NCI-H146 treated with DMSO at 0.1 percent for 48 hours (cell line): ENCODE results near the gene MACROD2.
"Not testable (repeated sequence)": the region's sequence is repeated elsewhere in the genome, so short reads cannot be mapped to it uniquely, and the experiment has no call there.

Source experiments
- DNase-seq: peaks from one replicate; lab custom pipeline; 2025; ENCODE audit not compliant: unreplicated experiment; lab: John Stamatoyannopoulos, UW

The MACROD2 gene

DNA sequence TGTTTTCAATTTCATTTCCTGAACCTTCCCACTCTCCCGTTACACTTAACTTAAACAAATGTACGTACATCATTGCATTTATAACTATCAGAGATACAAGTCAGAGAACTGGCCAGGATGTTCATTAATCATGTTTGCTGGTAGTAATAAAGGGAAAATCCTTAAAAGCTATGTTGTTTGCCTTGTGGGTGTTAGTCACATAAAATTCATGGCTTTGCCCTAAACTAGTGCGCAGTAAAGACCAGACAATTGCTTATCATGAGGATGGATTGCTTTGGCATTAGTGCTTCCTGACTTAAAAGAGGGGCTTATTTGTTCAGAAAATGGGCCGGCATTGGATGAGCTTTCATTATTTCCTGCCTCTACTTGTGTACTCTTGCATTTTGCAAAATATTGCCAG lies 1379.4 kb downstream of the MACROD2 start:
- no peak for DNase-seq

DNA sequence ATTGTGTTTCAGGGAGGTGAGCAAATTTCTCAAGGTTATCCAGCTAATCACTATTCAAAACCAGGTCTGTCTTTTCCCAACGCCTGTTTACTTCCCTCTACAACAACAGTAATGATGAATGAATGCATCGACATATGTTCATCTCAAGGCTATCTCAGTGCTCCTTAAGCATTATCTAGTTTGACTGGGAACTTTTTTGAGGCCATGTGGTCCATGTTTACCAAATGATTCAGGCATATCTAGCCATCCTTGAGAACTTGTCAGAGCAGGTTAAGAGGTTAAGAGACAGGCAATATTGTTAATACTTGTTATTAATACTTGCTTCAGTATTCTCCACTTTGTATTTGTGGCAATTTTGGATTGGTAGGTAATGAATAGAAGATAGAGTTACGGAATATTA lies 1380.5 kb downstream of the MACROD2 start:
- no peak for DNase-seq

DNA sequence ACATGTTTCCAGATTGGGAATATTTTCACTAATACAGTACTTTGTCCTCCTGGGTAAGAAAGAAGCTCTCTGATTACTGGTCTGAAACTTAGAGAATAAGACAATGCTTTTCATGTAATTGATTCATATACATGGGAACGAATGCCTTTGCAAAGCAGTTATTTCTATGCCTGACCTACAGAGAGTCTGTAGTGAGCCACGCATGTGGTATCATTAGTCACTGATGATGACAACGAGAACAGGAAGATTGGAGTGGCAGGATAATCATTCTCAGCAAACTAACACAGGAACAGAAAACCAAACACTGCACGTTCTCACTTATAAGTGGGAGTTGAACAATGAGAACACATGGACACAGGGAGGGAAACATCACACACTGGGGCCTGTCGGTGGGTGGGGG lies 1382.3 kb downstream of the MACROD2 start:
- not testable (repeated sequence) for DNase-seq

DNA sequence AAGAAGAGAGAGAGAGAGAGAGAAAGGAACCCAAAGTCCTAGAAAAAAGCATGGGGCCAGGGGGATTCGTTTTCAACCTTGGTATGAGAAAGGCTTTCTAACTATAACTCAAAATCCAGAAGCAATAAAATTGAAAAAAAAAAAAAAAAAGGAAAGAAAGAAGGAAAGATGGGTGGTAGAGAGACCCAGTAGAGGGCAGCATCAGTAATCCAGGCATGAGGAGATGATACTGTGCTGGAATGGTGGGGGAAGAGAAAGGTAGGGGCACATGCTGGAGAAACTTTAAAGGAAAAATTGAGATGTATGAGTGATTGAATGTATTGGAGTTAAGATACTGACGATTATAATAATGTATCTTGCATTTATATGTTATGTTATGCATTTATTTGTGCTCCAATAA lies 1382.8 kb downstream of the MACROD2 start:
- DNase-seq, result no peak

DNA sequence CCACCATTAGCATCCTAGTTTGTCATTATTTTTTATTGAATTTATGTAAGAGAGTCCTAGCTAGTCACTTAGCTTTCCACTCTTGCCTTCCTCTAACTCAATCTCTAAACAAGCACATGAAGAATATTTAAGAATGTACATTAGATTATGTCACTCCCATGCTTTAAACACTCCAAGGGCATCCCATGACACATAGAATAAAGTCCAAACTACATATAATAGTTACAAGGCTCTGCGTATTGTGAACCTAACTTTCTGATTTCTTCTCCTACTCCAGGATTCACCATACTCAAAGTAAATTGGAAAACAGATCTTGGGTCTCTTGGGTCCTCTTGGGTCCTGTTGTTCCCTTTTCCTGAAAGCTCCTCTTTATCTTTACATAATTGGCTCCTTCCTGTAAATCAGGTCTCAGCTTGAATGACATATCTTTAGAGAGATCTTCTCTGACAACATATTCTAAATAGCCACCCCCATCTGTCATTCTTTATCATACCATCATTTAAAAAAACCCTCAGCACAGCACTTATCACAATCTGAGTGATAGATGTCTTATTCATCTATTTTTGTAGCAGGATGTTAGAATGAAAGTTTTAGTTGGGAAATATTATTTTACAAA lies 1384.5 kb downstream of the MACROD2 start:
- no peak for DNase-seq

DNA sequence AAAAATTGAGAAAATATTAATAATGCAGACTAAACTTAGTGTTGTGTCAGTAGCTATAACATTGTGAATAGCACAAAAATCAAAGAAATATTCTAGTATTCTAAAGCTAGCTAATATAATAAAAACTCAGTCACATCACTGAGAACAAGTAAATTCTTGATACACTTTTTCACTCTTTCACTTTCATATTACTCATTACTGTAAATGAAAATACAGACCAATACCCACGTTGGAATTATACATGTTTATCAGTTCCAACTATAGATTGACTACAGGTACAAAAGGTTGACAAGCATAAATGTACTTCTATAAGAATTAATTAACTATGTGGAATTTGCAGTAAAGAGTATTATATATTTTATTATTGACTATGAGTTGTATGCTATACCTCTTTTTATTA lies 1385.5 kb downstream of the MACROD2 start:
- DNase-seq, result no peak

DNA sequence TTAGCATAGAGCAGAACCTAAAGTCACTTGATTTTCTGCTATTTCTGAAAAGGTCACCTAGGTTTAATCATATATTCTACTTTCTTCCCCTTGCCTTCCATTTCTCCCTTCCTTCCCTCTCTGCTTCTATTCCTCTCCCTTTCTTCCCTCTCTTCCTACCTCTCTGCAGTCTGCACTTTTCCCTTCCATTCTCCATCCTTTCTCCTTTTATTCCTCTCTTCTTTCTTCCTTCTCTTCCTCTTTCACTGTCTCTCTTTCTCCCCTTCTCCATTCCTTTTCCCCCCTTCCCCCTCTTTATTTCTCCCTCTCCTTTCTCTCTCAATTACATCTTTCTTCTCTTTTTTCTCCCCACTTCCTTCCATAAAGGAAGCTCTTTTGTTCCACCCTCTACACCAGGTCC lies 1391.9 kb downstream of the MACROD2 start:
- no peak for DNase-seq

DNA sequence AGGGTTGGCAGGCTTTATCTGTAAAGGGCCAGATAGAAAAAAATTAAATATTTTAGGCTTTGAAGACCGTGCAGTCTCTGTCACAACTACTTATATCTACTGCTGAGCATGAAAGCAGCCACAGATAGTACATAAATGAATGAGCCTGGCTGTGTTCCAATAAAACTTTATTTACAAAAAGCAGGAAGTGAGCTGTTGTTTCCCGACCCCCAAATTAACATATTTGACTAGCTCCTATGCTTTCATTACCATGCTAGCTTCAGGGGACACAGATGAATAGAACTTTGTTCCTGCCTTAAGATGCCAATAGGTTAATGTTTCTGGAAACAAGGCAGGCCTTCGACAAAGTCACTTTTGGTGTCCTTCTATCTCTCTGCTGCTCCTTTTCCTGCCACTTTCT lies 1400.1 kb downstream of the MACROD2 start:
- DNase-seq, result no peak

DNA sequence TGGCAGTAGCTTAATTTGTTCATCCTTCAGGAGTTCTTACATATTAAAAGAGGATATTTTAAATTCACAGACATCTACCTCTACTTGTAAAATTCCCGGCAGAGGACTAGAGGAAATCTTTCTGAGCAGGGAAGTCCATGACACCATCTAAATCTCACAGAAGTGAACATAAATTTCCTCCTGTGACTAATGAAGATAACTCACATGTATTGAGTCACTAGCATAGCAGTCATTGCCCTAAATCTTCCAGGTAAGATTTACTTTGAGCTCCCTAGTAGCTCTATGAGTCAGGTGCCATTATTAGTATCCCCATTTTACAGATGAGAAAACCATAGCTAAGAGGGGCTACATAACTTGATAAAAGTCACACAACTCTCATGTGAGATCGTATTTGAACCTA lies 1400.7 kb downstream of the MACROD2 start:
- DNase-seq, result no peak

DNA sequence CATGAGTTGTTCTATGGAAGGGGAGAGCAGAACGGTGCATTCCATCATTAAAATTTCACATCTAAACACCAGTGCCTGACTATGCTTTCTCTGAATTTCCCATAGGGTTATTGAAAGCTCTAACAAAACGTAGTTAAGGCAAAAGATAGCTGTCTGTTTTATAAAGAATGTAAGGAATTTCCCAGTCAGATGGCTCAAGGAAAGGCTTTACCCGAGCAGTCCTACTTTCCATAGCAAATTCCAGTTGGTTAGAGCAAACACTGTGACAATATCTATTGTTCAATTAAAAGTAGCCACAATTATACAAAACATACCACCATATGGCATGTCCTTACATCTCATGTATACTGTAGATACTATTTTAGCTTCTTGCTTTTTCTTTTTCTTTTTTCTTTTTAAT lies 1401.6 kb downstream of the MACROD2 start:
- DNase-seq, result no peak

DNA sequence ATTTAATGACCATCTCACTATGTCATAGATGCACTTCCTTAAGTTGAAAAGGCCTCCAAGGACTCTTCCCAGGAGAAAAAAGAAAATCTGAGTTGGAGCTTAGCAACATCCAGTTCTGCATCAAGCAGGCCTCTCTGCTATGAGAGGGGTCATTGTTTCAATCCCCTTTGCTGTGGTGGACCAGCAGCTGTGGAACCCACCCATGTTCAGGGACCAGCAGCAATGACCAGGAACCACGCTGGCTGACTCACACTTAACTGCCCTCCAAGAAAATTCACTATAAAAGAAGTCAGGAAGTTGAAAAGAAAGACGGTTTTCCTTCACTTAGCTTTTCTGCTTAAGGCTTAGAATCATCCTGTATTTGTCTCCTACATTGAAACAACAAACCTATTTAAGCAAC lies 1404.5 kb downstream of the MACROD2 start:
- no peak for DNase-seq

DNA sequence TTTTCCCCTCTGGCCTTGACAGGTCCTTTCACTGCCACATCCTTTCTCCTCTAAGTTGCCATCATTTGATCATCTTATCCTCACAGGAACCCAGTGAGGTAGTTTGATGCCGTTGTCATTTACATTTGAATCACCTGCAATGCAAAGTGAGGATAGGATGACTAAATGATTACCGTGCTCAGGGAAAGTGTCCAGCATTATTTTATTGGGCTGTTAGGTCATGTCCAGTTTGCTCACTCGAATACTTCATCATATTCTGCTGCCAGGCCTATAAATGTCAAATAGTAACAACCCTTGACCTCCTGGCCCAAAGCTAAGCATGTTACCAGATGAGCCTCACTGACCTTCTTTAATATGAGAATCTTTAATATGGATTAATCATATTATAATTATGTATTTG lies 1410.8 kb downstream of the MACROD2 start:
- DNase-seq, result no peak

DNA sequence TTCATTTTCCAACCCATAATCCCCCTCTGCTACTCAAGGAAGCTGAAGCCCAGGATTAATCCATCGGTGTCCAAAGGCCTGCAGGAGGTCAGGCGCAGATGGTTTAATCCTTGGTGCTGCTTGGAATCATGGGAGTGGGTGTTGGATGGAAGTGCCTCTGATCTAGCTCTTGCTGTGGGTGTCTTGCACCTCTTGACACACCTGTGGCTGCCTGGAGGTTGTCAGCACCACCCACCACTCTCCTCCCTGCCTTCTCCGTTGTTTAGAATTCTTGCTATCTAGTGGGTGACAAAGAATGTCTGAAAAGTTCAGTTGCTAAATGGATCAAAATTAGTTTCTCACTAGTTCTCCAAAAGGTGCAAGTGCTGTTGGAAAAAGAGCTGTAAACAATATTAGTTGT lies 1416.5 kb downstream of the MACROD2 start:
- DNase-seq, result no peak

DNA sequence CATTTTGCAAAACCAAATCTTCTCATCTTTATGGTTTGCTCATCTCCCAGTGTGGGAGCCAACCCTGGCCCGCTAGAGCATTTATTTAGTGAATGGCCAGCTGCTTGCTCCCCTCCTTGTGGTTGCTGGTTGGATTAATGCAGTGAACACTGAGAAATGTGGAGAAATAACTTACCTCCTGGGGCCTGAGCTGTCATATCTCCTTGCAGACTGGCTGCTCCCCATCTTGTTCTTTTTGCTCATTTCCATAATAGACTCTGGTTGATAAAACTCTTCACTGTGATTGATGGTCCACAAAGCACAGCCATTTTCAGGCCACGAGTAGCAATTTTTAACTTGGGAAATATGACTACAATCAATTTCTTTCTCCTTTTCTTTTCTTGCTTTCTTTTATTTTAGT lies 1420.6 kb downstream of the MACROD2 start:
- no peak for DNase-seq

DNA sequence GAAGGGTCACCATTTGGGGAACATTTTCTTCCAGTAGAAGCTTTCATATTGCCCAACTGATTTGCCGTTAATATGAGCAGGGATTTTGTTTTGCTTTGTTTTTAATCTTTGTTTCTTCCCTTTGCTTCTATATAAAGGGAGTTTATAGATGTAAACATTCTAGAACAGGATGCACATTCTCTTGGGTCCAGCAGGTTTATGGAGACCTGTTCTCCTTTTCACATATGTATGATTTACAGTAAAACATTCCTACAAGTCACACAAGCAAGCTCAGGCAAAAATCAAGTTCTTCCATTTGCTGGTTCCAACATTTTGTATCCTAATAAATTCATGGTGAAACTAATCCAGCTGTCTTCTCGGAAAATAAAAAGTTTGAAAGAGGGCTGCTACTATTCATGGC lies 1424.5 kb downstream of the MACROD2 start:
- no peak for DNase-seq

DNA sequence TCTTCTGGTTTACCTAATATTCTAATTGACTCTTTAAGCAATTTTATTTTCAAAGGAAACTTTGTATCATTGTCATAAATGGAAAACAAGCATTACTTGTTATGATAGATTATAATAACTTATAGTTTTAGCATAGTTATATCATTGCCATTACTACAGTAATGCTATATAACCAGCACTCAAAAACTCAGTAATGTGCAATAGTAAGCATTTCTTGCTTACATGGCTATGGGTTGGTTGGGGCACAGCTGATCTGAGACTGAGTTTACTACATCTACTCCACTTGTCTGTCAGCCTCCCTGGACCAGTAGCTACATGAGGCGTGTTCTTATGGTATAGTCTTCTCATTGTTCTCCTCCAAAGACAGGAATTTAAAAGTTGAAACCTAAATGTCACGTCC lies 1427.7 kb downstream of the MACROD2 start:
- no peak for DNase-seq

DNA sequence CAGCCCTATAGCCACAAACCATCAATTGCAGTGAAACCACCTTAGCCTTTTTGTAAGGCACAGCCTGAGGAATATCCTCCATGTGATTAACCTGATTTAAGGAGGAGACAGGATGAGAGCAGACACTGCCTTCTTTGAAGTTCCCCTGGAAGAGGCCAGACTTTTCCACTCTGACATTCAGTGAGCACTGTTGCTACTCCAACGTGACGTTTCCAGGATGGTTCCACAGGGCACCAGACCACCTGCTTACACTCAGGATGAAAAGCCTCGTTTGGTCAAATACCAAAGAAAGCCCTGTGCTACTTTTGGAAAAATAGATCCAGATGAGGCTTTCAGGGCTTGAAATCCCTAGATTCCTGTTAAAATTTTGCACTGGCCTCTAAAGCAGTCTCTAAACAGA lies 1444.2 kb downstream of the MACROD2 start:
- DNase-seq, result no peak

DNA sequence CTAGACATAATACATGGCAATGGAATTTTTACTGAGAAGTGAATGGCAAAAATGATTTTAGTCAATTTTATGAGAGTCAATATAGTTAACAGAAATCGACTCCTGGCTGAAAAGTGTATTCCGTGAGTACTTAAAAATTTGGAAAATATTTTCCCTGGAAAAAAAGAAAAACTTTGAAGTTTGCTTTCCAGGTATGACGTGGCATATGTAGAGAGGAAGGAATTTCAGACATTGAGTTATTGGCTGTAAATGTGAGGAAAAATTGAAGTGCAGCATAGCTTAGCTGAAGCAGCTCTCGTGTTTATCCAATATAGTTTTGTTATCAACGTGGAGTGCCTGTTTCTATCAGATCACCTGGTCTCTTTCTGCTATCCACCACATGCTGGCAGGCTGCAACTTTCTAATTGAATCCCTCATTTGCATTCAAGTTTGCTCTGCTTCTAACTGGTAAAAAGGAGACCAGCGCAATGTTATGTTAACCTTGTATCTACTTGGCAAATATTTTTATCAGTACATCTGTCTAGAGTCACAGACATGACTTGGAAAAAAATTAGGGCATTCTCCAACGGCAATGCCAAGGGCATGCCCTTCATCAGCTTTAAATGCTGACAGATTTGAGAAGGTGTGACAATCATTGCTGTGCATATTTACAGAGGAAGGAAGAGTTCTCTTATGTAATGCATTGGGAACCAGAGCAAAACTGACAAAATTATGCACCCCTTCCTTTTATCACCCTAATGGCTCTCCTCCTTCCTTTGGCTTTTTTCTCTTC lies 1444.9 kb downstream of the MACROD2 start:
- DNase-seq, result no peak

DNA sequence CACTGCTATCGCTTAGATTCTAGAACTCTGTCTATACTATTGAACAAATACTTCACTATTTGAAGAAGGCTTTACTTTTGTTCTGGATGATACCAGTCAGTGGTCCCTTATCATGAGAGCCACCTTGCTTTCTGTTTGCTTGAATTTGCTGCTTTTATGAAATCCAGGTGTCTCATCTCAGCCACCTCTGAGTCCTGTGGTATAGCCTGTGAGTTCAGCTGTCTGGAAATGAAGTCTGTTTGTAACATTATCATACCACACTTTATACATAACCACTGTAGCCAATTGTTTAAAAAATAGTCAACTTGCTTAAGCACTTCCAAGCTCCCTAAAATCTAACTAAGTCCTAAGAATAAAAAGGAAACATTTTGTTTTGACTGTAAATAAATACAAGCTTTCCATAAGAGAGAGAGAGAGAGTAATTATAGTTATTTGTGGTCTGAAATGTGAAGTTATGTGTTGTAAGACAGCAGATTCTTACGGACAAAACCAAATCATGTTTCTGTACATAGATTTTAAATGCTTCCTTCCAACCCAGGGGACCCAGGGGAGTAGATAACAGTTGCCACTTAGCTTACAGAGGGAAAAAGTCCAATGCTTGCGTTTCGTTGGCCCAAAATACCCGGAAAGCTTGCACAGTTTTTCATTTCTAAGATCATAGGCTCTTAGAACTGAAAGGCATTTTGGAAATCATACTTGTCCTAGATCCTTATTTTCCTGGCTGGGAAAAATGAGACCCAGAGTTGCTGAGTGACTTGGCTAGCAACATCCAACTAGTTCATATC lies 1449.9 kb downstream of the MACROD2 start:
- DNase-seq, result peak; percentile 91

DNA sequence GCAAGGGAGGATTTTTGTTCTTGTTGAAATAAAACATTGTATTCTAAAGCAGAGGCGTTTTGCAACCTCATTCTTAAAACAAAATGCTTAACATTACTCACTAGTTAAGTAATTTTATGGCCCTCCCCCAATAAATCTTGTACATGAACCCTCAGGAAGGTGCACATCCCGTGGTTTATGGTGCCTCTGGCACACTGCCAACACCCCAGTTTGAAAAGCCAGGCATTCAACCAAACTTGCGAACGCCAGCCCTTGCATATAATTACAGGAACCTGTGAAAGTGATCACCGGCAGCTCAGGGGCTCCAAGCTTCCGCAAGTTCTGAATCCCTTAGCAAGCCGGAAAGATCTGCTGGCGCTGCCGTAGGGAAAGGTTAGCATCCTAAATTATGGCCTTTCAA lies 1451.1 kb downstream of the MACROD2 start:
- no peak for DNase-seq

DNA sequence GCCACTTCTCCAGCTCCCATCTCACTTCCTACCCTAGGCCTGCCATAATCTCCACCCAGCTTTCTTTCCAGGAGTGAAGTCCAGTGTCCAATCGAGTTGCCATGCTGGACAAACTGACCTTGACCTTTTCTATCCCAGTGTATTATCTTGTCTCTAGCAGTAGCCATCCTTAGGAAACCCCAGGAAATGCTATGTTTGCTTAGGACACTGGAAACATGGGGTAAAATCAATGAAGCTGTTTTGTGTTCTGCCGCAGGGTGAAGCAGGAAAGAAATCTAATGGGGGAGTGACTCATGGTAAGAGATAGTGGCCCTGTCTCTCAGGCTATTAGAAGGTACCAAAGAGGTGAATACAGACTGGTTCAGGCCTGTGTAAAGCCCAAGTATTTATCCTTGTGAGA lies 1452.2 kb downstream of the MACROD2 start:
- DNase-seq, result peak; percentile 96

DNA sequence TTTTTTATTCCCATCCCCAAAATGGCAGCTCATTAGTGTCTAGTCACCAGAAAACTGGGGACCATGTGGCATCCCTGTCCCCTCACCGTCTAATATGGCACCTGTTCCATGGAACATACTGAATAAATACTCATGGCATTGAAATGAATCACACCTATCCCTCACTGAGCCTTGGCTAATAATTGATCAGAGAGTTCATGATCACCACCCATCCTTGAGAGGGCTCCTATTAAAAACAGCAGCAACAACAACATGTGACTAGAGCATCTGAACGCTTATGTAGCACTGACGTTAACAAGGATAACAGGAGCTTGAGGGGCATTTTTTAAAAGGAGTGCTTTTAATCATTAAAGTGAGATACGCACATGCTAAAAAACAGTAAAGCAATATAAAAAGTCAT lies 1453.7 kb downstream of the MACROD2 start:
- no peak for DNase-seq
